ENCODE results near the gene CGB5. TPM values are rescaled to one million over a fixed set of nuclear protein-coding genes. Genes with fewer than 3 reads are reported as not detected.

The CGB5 gene
- polyA plus RNA-seq, 1 of the 3 experiments (the other 2 are of a cell fraction): 0.16 TPM

- Histone ChIP-seq H3K36me3 (replicated peaks in 1 of 2; ENCODE audit: control insufficient read depth in 1 of 2, insufficient read depth in 2 of 2, low read length in 1 of 2) (peaks cover 20 to 33% of the 10 kb centered on the region in 2 experiments), H3K4me1 (ENCODE audit: control insufficient read depth in 1 of 2, insufficient read depth in 2 of 2, low read depth in 1 of 2, low read length in 1 of 2) (peaks cover 10 to 12% of the 10 kb centered on the region in 2 experiments; a peak in 1 of 4 replicates), H3K27me3 (ENCODE audit: insufficient read depth) (no peaks in the 10 kb centered on the region), H2AFZ (ENCODE audit: low read depth) (no peak overlapping the region; the same call in 1 of the 2 replicates), H3K9ac (peak overlapping the region; percentile 98), H3K4me3 (ENCODE audit: low read depth in 2 of 2, low read length in 1 of 2) (peak overlapping the region; percentile 78 to 99), H4K20me1 (ENCODE audit: insufficient read depth) (peaks cover 53% of the 10 kb centered on the region), H3F3A (replicated peaks; ENCODE audit: insufficient read depth) (peaks cover under 1% of the 10 kb centered on the region), H3K27ac (ENCODE audit: low read depth in 2 of 2, low read length in 1 of 2) (peak overlapping the region; percentile 77 to 89), H3K79me2 (ENCODE audit: insufficient read depth) (peaks cover 60% of the 10 kb centered on the region), H3K9me2 (no peaks in the 10 kb centered on the region), H3K9me3 (no peaks in the 10 kb centered on the region), H3K4me2 (peak overlapping the region; percentile 99)
- WGBS (ENCODE audit: low lambda C conversion rate): under 1% methylated on average over 14 of the region's 14 CpGs
- DNase-seq: no peak
- TF ChIP-seq PBX3 (IDR thresholded peaks at IDR 0.05): no peak
- no peak for TF ChIP-seq ZBTB33 (IDR thresholded peaks at IDR 0.05; ENCODE audit: borderline replicate concordance, low read depth)
- no peak for TF ChIP-seq NFIC (IDR thresholded peaks at IDR 0.05; ENCODE audit: borderline replicate concordance)
- TF ChIP-seq EP300 (IDR thresholded peaks at IDR 0.05; ENCODE audit: borderline replicate concordance in 1 of 2, low read depth in 1 of 2, low read length in 1 of 2): no peak
- no peak for TF ChIP-seq CHD2 (IDR thresholded peaks at IDR 0.05; ENCODE audit: low read length, partially characterized antibody)
- no peak for TF ChIP-seq USF2 (IDR thresholded peaks at IDR 0.05; ENCODE audit: borderline replicate concordance, low read depth, low read length)
- no peak for TF ChIP-seq RXRA (IDR thresholded peaks at IDR 0.05; ENCODE audit: borderline replicate concordance, low read depth)
- no peak for TF ChIP-seq TEAD4 (IDR thresholded peaks at IDR 0.05; ENCODE audit: borderline replicate concordance, insufficient read depth)
- no peak for TF ChIP-seq RAD21 (IDR thresholded peaks at IDR 0.05; ENCODE audit: low read length)
- TF ChIP-seq SMC3 (IDR thresholded peaks at IDR 0.05; ENCODE audit: low read depth, low read length): no peak
- ChIA-PET CTCF (interaction anchor here (1.1 to 4.3 kb wide), 4 partner anchors 12 to 113 kb away, joined by 3 to 40 read pairs (median 14); a partner anchor contains a TSS), POLR2A (no interaction called here)
Observed at GRCh38 chr19:49085868-49086232, 42.2 kb downstream of the CGB5 start.

- no peaks in the 10 kb centered on the region for H3K9me2 ChIP-seq
- H3K4me2 ChIP-seq: peak overlapping the region; percentile 99
- peaks cover 5% of the 10 kb centered on the region for H3F3A ChIP-seq (replicated peaks; ENCODE audit: insufficient read depth)
- no peaks in the 10 kb centered on the region for H3K9me3 ChIP-seq
- H3K27ac ChIP-seq (ENCODE audit: low read depth in 2 of 2, low read length in 1 of 2): no peak overlapping the region; a peak in 1 of 4 replicates
- H3K4me3 ChIP-seq (ENCODE audit: low read depth in 2 of 2, low read length in 1 of 2): peak overlapping the region; percentile 78 to 99
- H3K9ac ChIP-seq: peak overlapping the region; percentile 98
- CTCF ChIA-PET: interaction anchor here (0.6 to 4.3 kb wide), 5 partner anchors 12 to 134 kb away, joined by 3 to 40 read pairs (median 10); a partner anchor contains a TSS
- DNase-seq: no peak
- peaks cover 10 to 12% of the 10 kb centered on the region in 2 experiments; a peak in 1 of 4 replicates for H3K4me1 ChIP-seq (ENCODE audit: control insufficient read depth in 1 of 2, insufficient read depth in 2 of 2, low read depth in 1 of 2, low read length in 1 of 2)
- POLR2A ChIA-PET: no interaction called here
- TF ChIP-seq REST (IDR thresholded peaks at IDR 0.05; ENCODE audit: low read depth, low read length) (no peak), RAD21 (IDR thresholded peaks at IDR 0.05; ENCODE audit: low read length) (no peak), EP300 (IDR thresholded peaks at IDR 0.05; ENCODE audit: borderline replicate concordance in 1 of 2, low read depth in 1 of 2, low read length in 1 of 2) (no peak), USF1 (IDR thresholded peaks at IDR 0.05; ENCODE audit: borderline replicate concordance, low read depth) (no peak), MEF2A (IDR thresholded peaks at IDR 0.05; ENCODE audit: borderline replicate concordance, low read depth) (no peak), TCF12 (IDR thresholded peaks at IDR 0.05) (no peak)
- peaks cover 58% of the 10 kb centered on the region for H4K20me1 ChIP-seq (ENCODE audit: insufficient read depth)
- H2AFZ ChIP-seq (ENCODE audit: low read depth): no peak overlapping the region
- H3K36me3 ChIP-seq (replicated peaks in 1 of 2; ENCODE audit: control insufficient read depth in 1 of 2, insufficient read depth in 2 of 2, low read length in 1 of 2): peaks cover 22 to 38% of the 10 kb centered on the region in 2 experiments
- peaks cover 64% of the 10 kb centered on the region for H3K79me2 ChIP-seq (ENCODE audit: insufficient read depth)
- 23% methylated on average over 10 of the region's 11 CpGs for WGBS (ENCODE audit: low lambda C conversion rate)
- no peaks in the 10 kb centered on the region for H3K27me3 ChIP-seq (ENCODE audit: insufficient read depth)
Observed at GRCh38 chr19:49086296-49086695, 42.6 kb downstream of the CGB5 start.

All from SK-N-SH (cell line).